ENCODE results near the gene ARPC3.

- TF ChIP-seq CTCF (IDR thresholded peaks at IDR 0.05 in 2 of 3, conservative IDR thresholded peaks at IDR 0.05 in 1 of 3; ENCODE audit: borderline replicate concordance in 1 of 3, insufficient read depth in 1 of 3, low read depth in 2 of 3, low read length in 2 of 3) (no peak), YY1 (IDR thresholded peaks at IDR 0.05; ENCODE audit: extremely low read depth, insufficient replicate concordance, low read depth, low read length) (no peak), REST (IDR thresholded peaks at IDR 0.05; ENCODE audit: low read depth) (no peak), POLR2A (IDR thresholded peaks at IDR 0.05; ENCODE audit: borderline replicate concordance, extremely low read depth, insufficient read depth, insufficient read length) (no peak), SIN3A (IDR thresholded peaks at IDR 0.05; ENCODE audit: low read depth) (no peak), MAX (IDR thresholded peaks at IDR 0.05) (no peak)
Observed at GRCh38 chr12:110458756-110459155, 8.6 kb upstream of the ARPC3 start.
